Airway epithelial cell (primary cell): Measurements from ENCODE around the gene EFR3B. TPM values are rescaled to one million over a fixed set of nuclear protein-coding genes. Genes with fewer than 3 reads are reported as not detected.

Source experiments
- total RNA-seq: library from RNA; depleted of rRNA; stranded (reverse); fragments of >200 nt; gene quantifications from 2 replicates; pipeline ENCODE4 v1.2.3, GENCODE V29; 2015

EFR3B gene, protein sequence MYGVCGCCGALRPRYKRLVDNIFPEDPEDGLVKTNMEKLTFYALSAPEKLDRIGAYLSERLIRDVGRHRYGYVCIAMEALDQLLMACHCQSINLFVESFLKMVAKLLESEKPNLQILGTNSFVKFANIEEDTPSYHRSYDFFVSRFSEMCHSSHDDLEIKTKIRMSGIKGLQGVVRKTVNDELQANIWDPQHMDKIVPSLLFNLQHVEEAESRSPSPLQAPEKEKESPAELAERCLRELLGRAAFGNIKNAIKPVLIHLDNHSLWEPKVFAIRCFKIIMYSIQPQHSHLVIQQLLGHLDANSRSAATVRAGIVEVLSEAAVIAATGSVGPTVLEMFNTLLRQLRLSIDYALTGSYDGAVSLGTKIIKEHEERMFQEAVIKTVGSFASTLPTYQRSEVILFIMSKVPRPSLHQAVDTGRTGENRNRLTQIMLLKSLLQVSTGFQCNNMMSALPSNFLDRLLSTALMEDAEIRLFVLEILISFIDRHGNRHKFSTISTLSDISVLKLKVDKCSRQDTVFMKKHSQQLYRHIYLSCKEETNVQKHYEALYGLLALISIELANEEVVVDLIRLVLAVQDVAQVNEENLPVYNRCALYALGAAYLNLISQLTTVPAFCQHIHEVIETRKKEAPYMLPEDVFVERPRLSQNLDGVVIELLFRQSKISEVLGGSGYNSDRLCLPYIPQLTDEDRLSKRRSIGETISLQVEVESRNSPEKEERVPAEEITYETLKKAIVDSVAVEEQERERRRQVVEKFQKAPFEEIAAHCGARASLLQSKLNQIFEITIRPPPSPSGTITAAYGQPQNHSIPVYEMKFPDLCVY
- 0.23 and 0.28 TPM in 2 replicates for total RNA-seq

DNA sequence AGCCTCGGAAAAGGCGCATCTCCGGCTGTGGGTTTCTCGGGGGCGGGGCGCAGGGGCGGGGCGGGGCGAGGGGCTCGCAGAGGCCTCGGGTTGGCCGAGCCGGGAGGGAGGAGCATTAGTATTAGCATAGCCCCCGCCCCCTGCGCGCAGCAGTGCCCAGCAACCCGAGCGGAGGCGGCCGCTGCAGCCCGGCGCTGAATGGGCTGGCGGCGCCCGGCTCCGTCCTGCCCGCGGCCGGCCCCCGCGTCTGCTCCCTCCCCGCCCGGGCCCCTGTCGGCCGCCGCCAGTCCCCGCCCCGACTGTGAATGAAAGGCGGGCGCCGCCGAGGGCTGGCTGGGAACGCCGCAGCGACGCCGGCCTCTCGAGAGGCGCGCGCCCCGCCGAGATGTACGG lies at the start of gene EFR3B:
TSS of gene EFR3B (plus strand) at position 149 of the 393 bp plus-strand sequence. CDS start at position 386, 237 bp downstream.

DNA sequence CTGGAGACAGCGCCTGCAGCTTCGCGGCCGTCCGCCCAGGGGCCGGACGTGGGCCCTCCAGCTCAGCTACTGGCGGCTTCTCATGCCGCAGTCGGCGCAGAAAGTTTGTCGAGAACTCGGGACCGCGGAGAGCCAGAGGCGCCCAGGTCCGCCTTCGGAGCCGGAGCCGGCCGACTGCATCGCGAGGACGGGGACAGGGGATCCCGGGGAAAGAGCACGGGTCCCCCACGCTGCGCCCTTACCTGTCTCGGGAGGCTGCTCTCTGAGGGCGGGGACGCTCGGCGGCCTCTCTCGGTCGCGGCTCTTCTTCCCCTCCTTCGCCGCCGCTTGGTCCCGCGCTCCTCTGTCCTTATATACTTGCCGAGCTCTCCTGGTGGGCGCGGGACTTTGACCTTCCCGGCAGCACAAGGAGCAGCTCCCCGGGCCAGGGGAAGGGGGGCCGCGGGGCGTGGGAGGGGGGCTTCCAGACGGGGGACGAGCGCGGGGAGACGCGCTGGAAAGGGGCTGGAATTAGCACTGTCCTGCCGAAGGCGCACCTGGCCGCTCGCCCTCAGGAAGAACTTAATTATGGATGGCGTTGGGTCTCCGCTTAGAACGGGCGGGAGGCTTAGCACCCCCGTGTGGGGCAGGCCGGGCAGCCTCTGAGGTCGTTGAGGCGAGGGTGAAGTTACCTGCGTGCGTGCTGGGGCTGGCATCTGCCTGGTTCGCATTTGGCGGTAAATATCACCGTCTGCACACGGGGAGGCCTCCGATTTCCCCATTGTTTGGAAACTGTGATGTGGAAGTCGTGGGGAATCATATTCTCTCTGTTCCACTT lies 126.6 kb downstream of the EFR3B start, which contains the start of gene POMC:
TSS of gene POMC (minus strand) at position 325 of the 817 bp plus-strand sequence. CDS start 3,808 bp downstream, outside the sequence.

Other genes starting within 250 kb of the EFR3B start
- gene PTRHD1, start 248.7 kb upstream of the EFR3B start, total RNA-seq = 24.0 and 29.8 TPM in 2 replicates
- 9.5 and 15.7 TPM in 2 replicates for gene CENPO, start 248.7 kb upstream of the EFR3B start, total RNA-seq
- 28.9 and 35.2 TPM in 2 replicates for gene ADCY3, start 121.8 kb upstream of the EFR3B start, total RNA-seq
- gene DNAJC27, start 70.1 kb upstream of the EFR3B start, total RNA-seq = 1.3 and 2.3 TPM in 2 replicates
- 0.85 and 0.88 TPM in 2 replicates for gene POMC, start 126.5 kb downstream of the EFR3B start, total RNA-seq